T-helper 17 cell (primary cell): ENCODE measurements around the gene WIPF2. TPM values are rescaled to one million over a fixed set of nuclear protein-coding genes. Genes with fewer than 3 reads are reported as not detected.

Source experiments
- ATAC-seq: fragments of 150-1000 bp; cut with Tn5 transposase; 2 replicates; pipeline ENCODE4 v1.10.0; 2021; ENCODE audit warnings: mild to moderate bottlenecking, moderate library complexity
- DNase-seq, 3 donors: peaks; one replicate each; pipeline versions ENCODE4 v3.0.0 to v3.0.0-alpha.2; 2020 to 2021
- H3K9me3 ChIP-seq: one replicate; pipeline ENCODE4 v1.7.0; 2013; ENCODE audit warnings: low read length, mild to moderate bottlenecking; ENCODE audit not compliant: control insufficient read depth, poor library complexity, severe bottlenecking
- H3K27ac Mint-ChIP-seq: one replicate; pipeline ENCODE4 v1.8.0; 2022; ENCODE audit warnings: mild to moderate bottlenecking, moderate library complexity, mixed read lengths
- H3K27me3 Mint-ChIP-seq: one replicate; pipeline ENCODE4 v1.8.0; 2022; ENCODE audit warnings: mixed read lengths
- H3K36me3 Mint-ChIP-seq: one replicate; pipeline ENCODE4 v1.8.0; 2022; ENCODE audit warnings: low read depth, mixed read lengths
- H3K4me1 Mint-ChIP-seq: one replicate; pipeline ENCODE4 v1.8.0; 2022; ENCODE audit warnings: mild to moderate bottlenecking, mixed read lengths
- H3K4me3 Mint-ChIP-seq: one replicate; pipeline ENCODE4 v1.8.0; 2022; ENCODE audit warnings: mild to moderate bottlenecking, moderate library complexity, mixed read lengths
- total RNA-seq, 4 donors: library from RNA in 2 of 4; stranded (reverse) in 2 of 4; gene quantifications; one replicate each; pipeline ENCODE4 v1.2.3 and lab custom pipeline; 2022 to 2026

Gene WIPF2
- total RNA-seq, 2 donors from 2014 or later = 26.4 to 33.1 TPM

DNA sequence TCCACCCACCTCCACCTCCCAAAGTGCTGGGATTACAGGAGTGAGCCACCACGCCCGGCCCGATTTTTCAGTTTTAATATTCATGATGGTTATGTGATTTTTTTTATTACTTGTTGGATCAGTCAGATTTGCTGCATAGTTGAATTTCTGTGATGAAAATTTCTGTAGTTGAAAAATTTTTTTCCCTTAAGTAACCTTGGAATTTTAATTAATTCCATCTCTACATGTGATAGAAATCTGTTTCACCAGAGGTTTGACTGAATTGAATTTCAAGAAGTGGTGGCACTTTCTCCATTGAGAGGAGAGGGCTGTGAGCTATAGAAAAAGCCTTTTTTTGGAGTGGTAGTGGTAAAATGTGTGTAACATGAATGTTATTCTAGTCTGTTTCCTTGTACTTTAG is 24.7 kb downstream of the WIPF2 start:
- Mint-ChIP-seq H3K27me3 (no peaks in the 10 kb centered on the region), H3K36me3 (no peaks in the 10 kb centered on the region), H3K27ac (peak overlapping the region; percentile 47), H3K4me1 (peaks cover 26% of the 10 kb centered on the region), H3K4me3 (no peak overlapping the region)
- no peaks in the 10 kb centered on the region for H3K9me3 ChIP-seq
- no peak for ATAC-seq
- no peak for DNase-seq

DNA sequence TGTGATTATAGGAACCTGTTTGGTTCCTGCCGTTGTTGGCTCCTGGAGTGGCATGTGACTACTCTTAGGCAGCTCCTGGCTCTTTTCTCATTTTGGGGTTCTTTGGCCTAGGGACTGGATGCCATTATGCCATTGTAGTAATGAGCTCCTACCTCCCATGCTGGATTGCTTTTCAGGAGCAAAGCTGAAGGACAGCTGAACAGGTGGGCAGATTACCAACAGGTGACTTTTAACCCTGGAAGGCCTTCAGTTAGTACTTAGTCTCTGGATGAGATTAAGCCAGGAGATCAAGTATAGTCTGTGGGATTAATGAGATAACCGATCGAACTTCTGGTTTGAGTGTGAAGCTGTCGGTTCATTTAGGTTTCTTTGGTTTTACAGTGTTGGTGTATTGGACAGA is 25.2 kb downstream of the WIPF2 start:
- no peaks in the 10 kb centered on the region for H3K9me3 ChIP-seq
- Mint-ChIP-seq H3K36me3 (no peaks in the 10 kb centered on the region), H3K4me3 (no peak overlapping the region), H3K27me3 (no peaks in the 10 kb centered on the region), H3K4me1 (peaks cover 26% of the 10 kb centered on the region), H3K27ac (peak overlapping the region; percentile 47)
- ATAC-seq = no peak
- no peak for DNase-seq

DNA sequence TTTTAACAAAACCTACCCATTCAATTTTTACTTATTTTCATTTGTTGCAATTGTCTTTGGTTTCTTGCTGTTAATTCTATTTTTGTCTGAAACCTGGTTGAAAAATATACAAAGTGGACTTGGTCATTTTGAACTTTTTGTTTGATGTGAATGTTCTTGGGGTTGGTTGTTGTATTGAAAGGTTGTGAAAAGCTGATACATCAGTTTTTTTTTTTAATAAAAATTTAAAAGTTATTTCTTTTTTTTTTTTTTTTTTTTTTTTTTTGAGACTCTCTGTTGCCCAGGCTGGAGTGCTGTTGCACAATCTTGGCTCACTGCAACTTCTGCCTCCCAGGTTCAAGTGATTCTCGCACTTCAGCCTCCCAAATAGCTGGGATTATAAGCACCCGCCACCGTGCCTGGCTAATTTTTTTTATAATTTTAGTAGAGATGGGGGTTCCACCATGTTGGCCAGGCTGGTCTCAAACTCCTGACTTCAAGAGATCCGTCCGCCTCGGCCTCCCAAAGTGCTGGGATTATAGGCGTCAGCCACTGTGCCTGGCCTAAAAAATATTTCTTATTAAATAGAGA is 28.9 kb downstream of the WIPF2 start:
- Mint-ChIP-seq H3K36me3 (no peaks in the 10 kb centered on the region), H3K27ac (no peak overlapping the region), H3K4me3 (no peak overlapping the region), H3K4me1 (peaks cover 10% of the 10 kb centered on the region), H3K27me3 (no peaks in the 10 kb centered on the region)
- no peaks in the 10 kb centered on the region for H3K9me3 ChIP-seq
- ATAC-seq (no peak), DNase-seq (no peak)

DNA sequence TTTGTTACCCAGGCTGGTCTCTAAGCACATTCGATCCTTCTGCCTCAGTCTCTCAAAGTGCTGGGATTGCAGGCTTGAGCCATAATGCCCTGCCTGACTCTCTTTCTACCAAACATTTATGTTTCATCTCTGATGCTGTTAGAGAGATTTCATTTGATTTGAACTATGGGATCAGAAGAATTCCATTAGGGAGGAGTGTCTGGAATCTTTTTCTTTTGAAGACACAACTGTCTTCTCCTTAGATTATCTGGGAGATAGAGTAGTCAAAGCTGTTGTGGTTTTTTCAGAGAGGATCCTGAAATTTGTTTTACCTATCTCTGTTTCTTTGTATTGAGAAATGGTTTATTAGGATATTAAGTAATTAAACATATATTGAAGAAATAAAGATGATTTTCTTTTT is 29.4 kb downstream of the WIPF2 start:
- no peak for ATAC-seq
- Mint-ChIP-seq H3K27me3 (no peaks in the 10 kb centered on the region), H3K4me3 (no peak overlapping the region), H3K27ac (no peak overlapping the region), H3K4me1 (peaks cover 6% of the 10 kb centered on the region), H3K36me3 (no peaks in the 10 kb centered on the region)
- no peaks in the 10 kb centered on the region for H3K9me3 ChIP-seq
- no peak for DNase-seq

DNA sequence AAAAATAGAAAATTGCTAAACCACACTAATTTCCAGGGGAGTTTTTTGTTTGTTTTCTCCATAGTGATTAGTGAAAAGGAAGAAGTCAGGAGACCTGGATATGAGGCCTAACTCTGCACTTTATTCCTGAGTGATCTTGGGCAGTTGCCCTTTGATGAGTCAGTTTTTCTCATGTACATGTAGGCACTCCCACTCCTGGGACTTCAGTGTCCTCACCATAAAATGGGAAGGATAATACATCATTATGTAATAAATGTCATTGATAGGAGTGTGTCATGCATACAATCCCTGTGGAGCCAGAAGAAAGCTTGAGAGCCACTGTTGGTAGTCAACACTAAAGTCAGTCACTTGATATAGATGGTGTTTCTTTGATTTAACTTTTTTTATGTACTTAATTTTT is 32.5 kb downstream of the WIPF2 start:
- no peak for DNase-seq
- Mint-ChIP-seq H3K4me1 (peaks cover 5% of the 10 kb centered on the region), H3K27ac (peak overlapping the region; percentile 27), H3K27me3 (no peaks in the 10 kb centered on the region), H3K4me3 (no peak overlapping the region), H3K36me3 (no peaks in the 10 kb centered on the region)
- H3K9me3 ChIP-seq = no peaks in the 10 kb centered on the region
- no peak for ATAC-seq

- Mint-ChIP-seq H3K27ac (no peak overlapping the region), H3K4me3 (no peak overlapping the region), H3K27me3 (no peaks in the 10 kb centered on the region), H3K4me1 (peaks cover 7% of the 10 kb centered on the region), H3K36me3 (no peaks in the 10 kb centered on the region)
- ATAC-seq (no peak), DNase-seq (no peak)
- H3K9me3 ChIP-seq = no peaks in the 10 kb centered on the region
These were observed 34.5 kb downstream of the WIPF2 start for GRCh38 chr17:40253565-40253964.

- Mint-ChIP-seq H3K4me3 (no peak overlapping the region), H3K27ac (no peak overlapping the region), H3K27me3 (no peaks in the 10 kb centered on the region), H3K4me1 (peaks cover 13% of the 10 kb centered on the region), H3K36me3 (peaks cover 5% of the 10 kb centered on the region)
- no peaks in the 10 kb centered on the region for H3K9me3 ChIP-seq
- no peak for ATAC-seq
- DNase-seq = no peak
These were observed 40.4 kb downstream of the WIPF2 start for GRCh38 chr17:40259505-40259904.

GRCh38 chr17:40260528-40260927 is 41.4 kb downstream of the WIPF2 start:
- Mint-ChIP-seq H3K36me3 (peaks cover 5% of the 10 kb centered on the region), H3K27ac (no peak overlapping the region)
- ATAC-seq = no peak

DNA sequence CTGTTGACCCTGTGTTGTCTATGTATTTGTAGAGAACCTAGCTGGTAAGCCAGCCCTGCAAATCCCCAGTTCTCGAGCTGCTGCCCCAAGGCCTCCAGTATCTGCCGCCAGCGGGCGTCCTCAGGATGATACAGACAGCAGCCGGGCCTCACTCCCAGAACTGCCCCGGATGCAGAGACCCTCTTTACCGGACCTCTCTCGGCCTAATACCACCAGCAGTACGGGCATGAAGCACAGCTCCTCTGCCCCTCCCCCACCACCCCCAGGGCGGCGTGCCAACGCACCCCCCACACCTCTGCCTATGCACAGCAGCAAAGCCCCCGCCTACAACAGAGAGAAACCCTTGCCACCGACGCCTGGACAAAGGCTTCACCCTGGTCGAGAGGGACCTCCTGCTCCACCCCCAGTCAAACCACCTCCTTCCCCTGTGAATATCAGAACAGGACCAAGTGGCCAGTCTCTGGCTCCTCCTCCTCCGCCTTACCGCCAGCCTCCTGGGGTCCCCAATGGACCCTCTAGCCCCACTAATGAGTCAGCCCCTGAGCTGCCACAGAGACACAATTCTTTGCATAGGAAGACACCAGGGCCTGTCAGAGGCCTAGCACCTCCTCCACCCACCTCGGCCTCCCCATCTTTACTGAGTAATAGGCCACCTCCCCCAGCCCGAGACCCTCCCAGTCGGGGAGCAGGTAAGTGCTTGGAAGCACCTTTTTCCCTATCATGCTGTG is 45.5 kb downstream of the WIPF2 start:
- Mint-ChIP-seq H3K4me1 (peaks cover 10% of the 10 kb centered on the region), H3K36me3 (peaks cover 5% of the 10 kb centered on the region), H3K27ac (no peak overlapping the region), H3K27me3 (no peaks in the 10 kb centered on the region), H3K4me3 (no peak overlapping the region)
- ATAC-seq = no peak
- no peak for DNase-seq
- H3K9me3 ChIP-seq = no peaks in the 10 kb centered on the region

More at GRCh38 chr17:40260528-40260927, 41.4 kb downstream of the WIPF2 start:
- no peaks in the 10 kb centered on the region for H3K9me3 ChIP-seq
- DNase-seq = no peak
- H3K27me3 Mint-ChIP-seq = no peaks in the 10 kb centered on the region
- peaks cover 16% of the 10 kb centered on the region for H3K4me1 Mint-ChIP-seq
- H3K4me3 Mint-ChIP-seq = peak overlapping the region; percentile 36

DNA sequence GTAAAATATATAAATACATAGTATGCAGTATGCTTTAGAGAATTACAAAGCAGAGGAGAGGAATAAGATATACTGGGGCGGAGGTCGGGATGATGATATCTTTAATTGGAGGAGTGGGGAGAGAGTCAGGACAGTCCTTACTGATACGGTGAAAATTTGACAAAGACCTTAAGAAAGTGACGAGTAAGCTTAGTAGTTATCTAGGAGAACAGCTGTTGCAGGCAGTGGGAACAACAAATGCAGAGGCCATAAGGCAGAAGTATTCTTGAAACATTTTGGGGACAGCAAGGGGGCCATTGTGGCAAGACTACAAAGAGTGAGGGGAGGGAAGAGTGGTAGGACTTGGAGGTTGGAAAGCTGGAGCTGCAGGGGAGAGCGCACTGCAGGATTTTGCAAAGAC is 46.2 kb downstream of the WIPF2 start:
- H3K4me1 Mint-ChIP-seq = peaks cover 10% of the 10 kb centered on the region
- H3K27ac Mint-ChIP-seq = no peak overlapping the region
- H3K36me3 Mint-ChIP-seq = peaks cover 5% of the 10 kb centered on the region
- H3K27me3 Mint-ChIP-seq = no peaks in the 10 kb centered on the region
- no peak for DNase-seq
- no peak overlapping the region for H3K4me3 Mint-ChIP-seq
- ATAC-seq = no peak
- H3K9me3 ChIP-seq = no peaks in the 10 kb centered on the region

- H3K27me3 Mint-ChIP-seq = no peaks in the 10 kb centered on the region
These were observed 47.8 kb downstream of the WIPF2 start for GRCh38 chr17:40266882-40267281.

DNA sequence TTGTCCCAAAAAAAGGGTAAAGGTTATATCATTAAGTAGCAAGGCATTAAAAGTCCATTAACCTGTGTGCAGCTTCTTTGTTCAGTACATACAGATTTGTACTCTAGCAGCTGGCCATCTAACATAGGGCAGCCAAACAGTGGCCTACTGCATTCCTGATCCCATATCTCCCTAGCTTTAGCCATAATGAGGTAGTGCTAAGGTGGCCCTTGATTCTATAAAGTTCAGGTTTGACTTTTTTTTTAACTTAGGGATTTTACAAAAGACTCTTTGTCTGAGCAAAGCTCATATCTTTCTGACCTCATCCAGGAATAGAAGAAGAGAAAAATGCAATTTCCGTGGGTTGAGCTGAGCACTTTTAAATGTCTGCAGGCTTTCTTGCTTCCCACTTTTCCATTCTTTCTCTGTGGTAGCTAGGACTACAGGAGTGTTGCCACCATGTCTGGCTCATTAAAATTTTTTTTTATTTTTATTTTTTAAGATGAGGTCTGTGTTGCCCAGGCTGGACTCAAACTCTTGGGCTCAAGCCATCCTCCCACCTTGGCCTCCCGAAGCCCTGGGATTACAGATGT is 49.1 kb downstream of the WIPF2 start:
- peaks cover 7% of the 10 kb centered on the region for H3K4me1 Mint-ChIP-seq
- H3K36me3 Mint-ChIP-seq = peaks cover 4% of the 10 kb centered on the region
- peak overlapping the region; percentile 1 for H3K27ac Mint-ChIP-seq
- DNase-seq = no peak
- no peaks in the 10 kb centered on the region for H3K27me3 Mint-ChIP-seq
- H3K9me3 ChIP-seq = no peaks in the 10 kb centered on the region
- no peak for ATAC-seq
- no peak overlapping the region for H3K4me3 Mint-ChIP-seq

More at GRCh38 chr17:40266882-40267281, 47.8 kb downstream of the WIPF2 start:
- no peak overlapping the region for H3K4me3 Mint-ChIP-seq
- peaks cover 10% of the 10 kb centered on the region for H3K4me1 Mint-ChIP-seq
- no peaks in the 10 kb centered on the region for H3K9me3 ChIP-seq
- no peak overlapping the region for H3K27ac Mint-ChIP-seq
- H3K36me3 Mint-ChIP-seq = peaks cover 5% of the 10 kb centered on the region
- ATAC-seq = no peak
- no peak for DNase-seq

DNA sequence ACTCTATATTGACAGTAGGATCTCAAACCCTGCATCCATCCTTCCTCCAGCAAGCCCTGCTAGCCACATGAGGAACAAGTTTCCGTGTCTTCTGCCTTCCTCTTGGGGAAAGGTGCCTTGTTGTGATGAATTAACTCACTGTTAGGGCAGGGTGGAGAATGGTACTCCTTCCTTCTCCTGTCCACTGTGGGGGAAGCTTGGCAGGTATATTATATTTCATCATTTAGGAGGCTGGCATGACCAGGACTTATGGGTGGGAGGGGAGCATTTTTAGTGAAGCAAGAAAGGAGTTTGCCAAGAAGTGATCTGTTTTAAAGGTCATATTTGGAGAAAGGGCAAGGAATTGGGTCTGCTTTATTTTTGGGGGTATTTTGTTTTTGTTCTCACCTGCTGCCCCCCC is 59.3 kb downstream of the WIPF2 start:
- Mint-ChIP-seq H3K36me3 (peaks cover 12% of the 10 kb centered on the region), H3K4me1 (peaks cover 4% of the 10 kb centered on the region), H3K27me3 (no peaks in the 10 kb centered on the region), H3K27ac (peak overlapping the region; percentile 11), H3K4me3 (no peak overlapping the region)
- ATAC-seq (no peak), DNase-seq (no peak)
- no peaks in the 10 kb centered on the region for H3K9me3 ChIP-seq

GRCh38 chr17:40279402-40279801 is 60.3 kb downstream of the WIPF2 start:
- ATAC-seq (no peak), DNase-seq (no peak)
- Mint-ChIP-seq H3K27ac (no peak overlapping the region), H3K36me3 (peaks cover 9% of the 10 kb centered on the region), H3K27me3 (no peaks in the 10 kb centered on the region), H3K4me1 (peaks cover 12% of the 10 kb centered on the region), H3K4me3 (no peak overlapping the region)
- no peaks in the 10 kb centered on the region for H3K9me3 ChIP-seq
